Measurements from ENCODE around the gene TMEM212.

Gene TMEM212

GRCh38 chr3:171878461-171879225, 35.5 kb downstream of the TMEM212 start:
- Histone ChIP-seq H3K79me1 (replicated peaks; ENCODE audit: low read length, poor library complexity, severe bottlenecking) (no peaks in the 10 kb centered on the region), H4K8ac (ENCODE audit: low read length) (no peak overlapping the region), H3K14ac (ENCODE audit: low read length in 2 of 2) (no peak overlapping the region), H3K4me3 (ENCODE audit: insufficient read depth in 1 of 2, low read depth in 1 of 2, low read length in 2 of 2) (no peak overlapping the region), H3K4ac (ENCODE audit: low read depth in 1 of 2, low read length in 2 of 2) (no peak overlapping the region), H3K9me3 (ENCODE audit: control insufficient read depth, low read length) (no peaks in the 10 kb centered on the region), H3K27me3 (ENCODE audit: control insufficient read depth in 1 of 2, insufficient read depth in 1 of 2, low read length in 2 of 2) (no peaks in the 10 kb centered on the region), H3K23ac (ENCODE audit: low read length in 2 of 2) (no peak overlapping the region), H3K27ac (ENCODE audit: low read length, poor library complexity, severe bottlenecking) (peak overlapping the region; percentile 47), H2AFZ (ENCODE audit: low read depth, low read length) (no peak overlapping the region), H2BK12ac (ENCODE audit: low read length in 2 of 2) (peak overlapping the region in 1 of 2 experiments; percentile 93), H3K36me3 (ENCODE audit: control insufficient read depth in 1 of 2, insufficient read depth in 2 of 2, low read depth in 1 of 2, low read length in 2 of 2) (no peaks in the 10 kb centered on the region), H3K4me1 (ENCODE audit: control insufficient read depth, insufficient read depth, low read depth, low read length) (peaks cover 13% of the 10 kb centered on the region), H3K4me2 (ENCODE audit: low read length, poor library complexity, severe bottlenecking) (no peak overlapping the region), H2BK120ac (ENCODE audit: low read depth, low read length) (peak overlapping the region; percentile 61), H3K9ac (ENCODE audit: low read length) (no peak overlapping the region), H2BK5ac (ENCODE audit: low read depth, low read length, poor library complexity, severe bottlenecking) (no peak overlapping the region), H2BK15ac (ENCODE audit: low read depth, poor library complexity, severe bottlenecking) (peak overlapping the region; percentile 90), H2AK5ac (ENCODE audit: low read length, severe bottlenecking) (peak overlapping the region; percentile 56), H4K91ac (ENCODE audit: low read length) (peak overlapping the region; percentile 90), H3K18ac (ENCODE audit: low read depth in 1 of 2, low read length in 2 of 2) (peak overlapping the region in 1 of 2 experiments; percentile 79)
- DNase-seq = peak; percentile 79
- WGBS = no CpG with 5 or more reads among the region's 4 CpGs

- WGBS = 65% methylated on average over 3 of the region's 3 CpGs
- H3K4me2 ChIP-seq (ENCODE audit: low read length, poor library complexity, severe bottlenecking) = no peak overlapping the region
These were observed 36.3 kb downstream of the TMEM212 start for GRCh38 chr3:171879472-171879871.

GRCh38 chr3:171880101-171880870, 37.1 kb downstream of the TMEM212 start:
- H3K18ac ChIP-seq (ENCODE audit: low read depth in 1 of 2, low read length in 2 of 2) = no peak overlapping the region
- H3K4me1 ChIP-seq (ENCODE audit: control insufficient read depth, insufficient read depth, low read depth, low read length) = peaks cover 11% of the 10 kb centered on the region
- no peak overlapping the region for H3K9ac ChIP-seq (ENCODE audit: low read length)
- DNase-seq = no peak
- no peaks in the 10 kb centered on the region for H3K36me3 ChIP-seq (ENCODE audit: control insufficient read depth in 1 of 2, insufficient read depth in 2 of 2, low read depth in 1 of 2, low read length in 2 of 2)
- no peak overlapping the region for H4K8ac ChIP-seq (ENCODE audit: low read length)
- H2BK5ac ChIP-seq (ENCODE audit: low read depth, low read length, poor library complexity, severe bottlenecking) = no peak overlapping the region
- H4K91ac ChIP-seq (ENCODE audit: low read length) = no peak overlapping the region
- no peak overlapping the region for H3K4ac ChIP-seq (ENCODE audit: low read depth in 1 of 2, low read length in 2 of 2)
- no peak overlapping the region for H3K4me3 ChIP-seq (ENCODE audit: insufficient read depth in 1 of 2, low read depth in 1 of 2, low read length in 2 of 2)
- WGBS = 71% methylated on average over 1 of the region's 4 CpGs
- H3K9me3 ChIP-seq (ENCODE audit: control insufficient read depth, low read length) = no peaks in the 10 kb centered on the region
- H3K4me2 ChIP-seq (ENCODE audit: low read length, poor library complexity, severe bottlenecking) = no peak overlapping the region
- H3K79me1 ChIP-seq (replicated peaks; ENCODE audit: low read length, poor library complexity, severe bottlenecking) = no peaks in the 10 kb centered on the region
- no peak overlapping the region for H3K27ac ChIP-seq (ENCODE audit: low read length, poor library complexity, severe bottlenecking)
- no peak overlapping the region for H3K23ac ChIP-seq (ENCODE audit: low read length in 2 of 2)
- H3K27me3 ChIP-seq (ENCODE audit: control insufficient read depth in 1 of 2, insufficient read depth in 1 of 2, low read length in 2 of 2) = no peaks in the 10 kb centered on the region
- H3K14ac ChIP-seq (ENCODE audit: low read length in 2 of 2) = no peak overlapping the region
- H2AK5ac ChIP-seq (ENCODE audit: low read length, severe bottlenecking) = no peak overlapping the region
- H2BK12ac ChIP-seq (ENCODE audit: low read length in 2 of 2) = no peak overlapping the region
- H2BK15ac ChIP-seq (ENCODE audit: low read depth, poor library complexity, severe bottlenecking) = no peak overlapping the region
- H2BK120ac ChIP-seq (ENCODE audit: low read depth, low read length) = no peak overlapping the region
- H2AFZ ChIP-seq (ENCODE audit: low read depth, low read length) = no peak overlapping the region

More at GRCh38 chr3:171879472-171879871, 36.3 kb downstream of the TMEM212 start:
- Histone ChIP-seq H2AFZ (ENCODE audit: low read depth, low read length) (no peak overlapping the region), H3K4me1 (ENCODE audit: control insufficient read depth, insufficient read depth, low read depth, low read length) (peaks cover 13% of the 10 kb centered on the region), H2BK5ac (ENCODE audit: low read depth, low read length, poor library complexity, severe bottlenecking) (no peak overlapping the region), H3K18ac (ENCODE audit: low read depth in 1 of 2, low read length in 2 of 2) (peak overlapping the region; percentile 43 to 66), H3K14ac (ENCODE audit: low read length in 2 of 2) (no peak overlapping the region), H2BK12ac (ENCODE audit: low read length in 2 of 2) (peak overlapping the region in 1 of 2 experiments; percentile 90), H2BK15ac (ENCODE audit: low read depth, poor library complexity, severe bottlenecking) (no peak overlapping the region), H3K36me3 (ENCODE audit: control insufficient read depth in 1 of 2, insufficient read depth in 2 of 2, low read depth in 1 of 2, low read length in 2 of 2) (no peaks in the 10 kb centered on the region), H3K27ac (ENCODE audit: low read length, poor library complexity, severe bottlenecking) (no peak overlapping the region), H3K9me3 (ENCODE audit: control insufficient read depth, low read length) (no peaks in the 10 kb centered on the region), H2BK120ac (ENCODE audit: low read depth, low read length) (no peak overlapping the region), H3K27me3 (ENCODE audit: control insufficient read depth in 1 of 2, insufficient read depth in 1 of 2, low read length in 2 of 2) (no peaks in the 10 kb centered on the region), H4K8ac (ENCODE audit: low read length) (no peak overlapping the region), H4K91ac (ENCODE audit: low read length) (no peak overlapping the region), H3K79me1 (replicated peaks; ENCODE audit: low read length, poor library complexity, severe bottlenecking) (no peaks in the 10 kb centered on the region), H2AK5ac (ENCODE audit: low read length, severe bottlenecking) (peak overlapping the region; percentile 91), H3K4me3 (ENCODE audit: insufficient read depth in 1 of 2, low read depth in 1 of 2, low read length in 2 of 2) (no peak overlapping the region), H3K23ac (ENCODE audit: low read length in 2 of 2) (no peak overlapping the region), H3K4ac (ENCODE audit: low read depth in 1 of 2, low read length in 2 of 2) (peak overlapping the region in 1 of 2 experiments; percentile 50), H3K9ac (ENCODE audit: low read length) (no peak overlapping the region)
- no peak for DNase-seq

- Histone ChIP-seq H3K4me2 (ENCODE audit: low read length, poor library complexity, severe bottlenecking) (no peak overlapping the region), H3K36me3 (ENCODE audit: control insufficient read depth in 1 of 2, insufficient read depth in 2 of 2, low read depth in 1 of 2, low read length in 2 of 2) (no peaks in the 10 kb centered on the region), H3K4ac (ENCODE audit: low read depth in 1 of 2, low read length in 2 of 2) (no peak overlapping the region), H2BK5ac (ENCODE audit: low read depth, low read length, poor library complexity, severe bottlenecking) (no peak overlapping the region), H3K4me1 (ENCODE audit: control insufficient read depth, insufficient read depth, low read depth, low read length) (peaks cover 6% of the 10 kb centered on the region), H3K9me3 (ENCODE audit: control insufficient read depth, low read length) (no peaks in the 10 kb centered on the region), H4K91ac (ENCODE audit: low read length) (no peak overlapping the region), H2AK5ac (ENCODE audit: low read length, severe bottlenecking) (peak overlapping the region; percentile 8), H2BK15ac (ENCODE audit: low read depth, poor library complexity, severe bottlenecking) (no peak overlapping the region), H3K14ac (ENCODE audit: low read length in 2 of 2) (no peak overlapping the region), H3K4me3 (ENCODE audit: insufficient read depth in 1 of 2, low read depth in 1 of 2, low read length in 2 of 2) (no peak overlapping the region), H3K27me3 (ENCODE audit: control insufficient read depth in 1 of 2, insufficient read depth in 1 of 2, low read length in 2 of 2) (no peaks in the 10 kb centered on the region), H2AFZ (ENCODE audit: low read depth, low read length) (no peak overlapping the region), H2BK12ac (ENCODE audit: low read length in 2 of 2) (no peak overlapping the region), H2BK120ac (ENCODE audit: low read depth, low read length) (no peak overlapping the region), H3K9ac (ENCODE audit: low read length) (no peak overlapping the region), H4K8ac (ENCODE audit: low read length) (no peak overlapping the region), H3K27ac (ENCODE audit: low read length, poor library complexity, severe bottlenecking) (no peak overlapping the region), H3K79me1 (replicated peaks; ENCODE audit: low read length, poor library complexity, severe bottlenecking) (no peaks in the 10 kb centered on the region), H3K18ac (ENCODE audit: low read depth in 1 of 2, low read length in 2 of 2) (no peak overlapping the region), H3K23ac (ENCODE audit: low read length in 2 of 2) (no peak overlapping the region)
- no peak for DNase-seq
- WGBS = 94% methylated on average over 3 of the region's 3 CpGs
These were observed 38.1 kb downstream of the TMEM212 start for GRCh38 chr3:171881251-171881650.

Measured in mesenchymal stem cell (in vitro differentiated cells and primary cell).